Measurements from ENCODE around the gene CAMSAP1. TPM values are rescaled to one million over a fixed set of nuclear protein-coding genes. Genes with fewer than 3 reads are reported as not detected.

CAMSAP1 gene
- total and polyA plus RNA-seq, 10 donors, result 2.4 to 34.3 (median 19.8) TPM

DNA sequence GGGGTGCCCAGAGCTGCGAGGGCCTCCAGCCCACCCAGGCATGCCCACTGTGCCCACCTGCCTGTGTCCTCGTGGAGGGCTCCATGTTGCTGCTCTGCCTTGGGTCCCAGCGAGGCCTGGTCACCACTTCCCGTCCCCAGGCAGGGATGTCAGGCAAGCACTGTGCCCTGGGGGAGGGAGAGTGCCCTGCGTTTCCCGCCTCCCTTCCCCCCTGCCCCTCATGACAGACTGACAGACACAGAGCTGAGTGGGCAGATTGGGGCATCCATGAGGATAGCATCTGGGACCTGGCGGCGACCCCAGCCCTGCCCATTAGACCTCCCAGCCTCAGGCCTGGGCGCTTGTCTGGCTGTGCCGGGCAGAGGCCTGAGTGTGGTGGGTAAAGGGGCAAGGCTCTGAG lies 148.5 kb downstream of the CAMSAP1 start:
- H3K27ac ChIP-seq, result no peak overlapping the region
- no peak for DNase-seq

More for the DNA sequence above, 148.5 kb downstream of the CAMSAP1 start:
- Histone ChIP-seq H3K36me3 (peaks cover 0 to 52% (median 0%) of the 10 kb centered on the region in 6 donors), H3K9me3 (peaks cover 0 to 8% (median 0%) of the 10 kb centered on the region in 8 donors), H3K4me1 (no peaks in the 10 kb centered on the region), H3K4me3 (no peak overlapping the region), H3K27me3 (replicated peaks in 1 of 7) (no peaks in the 10 kb centered on the region)
- TF ChIP-seq, protein P1, sequence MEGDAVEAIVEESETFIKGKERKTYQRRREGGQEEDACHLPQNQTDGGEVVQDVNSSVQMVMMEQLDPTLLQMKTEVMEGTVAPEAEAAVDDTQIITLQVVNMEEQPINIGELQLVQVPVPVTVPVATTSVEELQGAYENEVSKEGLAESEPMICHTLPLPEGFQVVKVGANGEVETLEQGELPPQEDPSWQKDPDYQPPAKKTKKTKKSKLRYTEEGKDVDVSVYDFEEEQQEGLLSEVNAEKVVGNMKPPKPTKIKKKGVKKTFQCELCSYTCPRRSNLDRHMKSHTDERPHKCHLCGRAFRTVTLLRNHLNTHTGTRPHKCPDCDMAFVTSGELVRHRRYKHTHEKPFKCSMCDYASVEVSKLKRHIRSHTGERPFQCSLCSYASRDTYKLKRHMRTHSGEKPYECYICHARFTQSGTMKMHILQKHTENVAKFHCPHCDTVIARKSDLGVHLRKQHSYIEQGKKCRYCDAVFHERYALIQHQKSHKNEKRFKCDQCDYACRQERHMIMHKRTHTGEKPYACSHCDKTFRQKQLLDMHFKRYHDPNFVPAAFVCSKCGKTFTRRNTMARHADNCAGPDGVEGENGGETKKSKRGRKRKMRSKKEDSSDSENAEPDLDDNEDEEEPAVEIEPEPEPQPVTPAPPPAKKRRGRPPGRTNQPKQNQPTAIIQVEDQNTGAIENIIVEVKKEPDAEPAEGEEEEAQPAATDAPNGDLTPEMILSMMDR (IDR thresholded peaks at IDR 0.05 in 8 of 11, conservative IDR thresholded peaks at IDR 0.05 in 3 of 11), result no peak
- no peak for TF ChIP-seq POLR2A (IDR thresholded peaks at IDR 0.05)
- TF ChIP-seq POLR2AphosphoS5 (IDR thresholded peaks at IDR 0.05), result no peak
- intact Hi-C loops (cut with DNase I; ENCODE audit: low total_unique reads), result no loop called here
- 63 to 95% (median 88%) methylated on average over 4 to 10 of the region's 10 CpGs for WGBS, 5 donors

Other genes starting within 250 kb of the CAMSAP1 start
- not detected for gene LCN9, start 244.2 kb downstream of the CAMSAP1 start, total RNA-seq
- not detected for gene LCN9, start 244.2 kb downstream of the CAMSAP1 start, polyA plus RNA-seq
- not detected for gene SOHLH1, start 208.1 kb downstream of the CAMSAP1 start, total RNA-seq
- under 1 TPM in 2 of 3 donors, not detected in 1; 0.07 to 0.10 TPM for gene SOHLH1, start 208.1 kb downstream of the CAMSAP1 start, polyA plus RNA-seq
- gene KCNT1, start 205.4 kb downstream of the CAMSAP1 start, total RNA-seq, result 10 to 100 TPM in 6 of 7 donors, 1 to 10 TPM in 1; 8.3 to 41.5 (median 27.0) TPM
- gene KCNT1, start 205.4 kb downstream of the CAMSAP1 start, polyA plus RNA-seq, result 10 to 100 TPM in 1 of 3 donors, 1 to 10 TPM in 2; 1.0 to 18.4 (median 5.6) TPM
- gene UBAC1, start 53.8 kb upstream of the CAMSAP1 start, total RNA-seq, result 10 to 100 TPM; 32.3 to 45.8 (median 34.0) TPM
- gene UBAC1, start 53.8 kb upstream of the CAMSAP1 start, polyA plus RNA-seq, result 10 to 100 TPM; 28.0 to 45.3 (median 35.0) TPM
- gene NACC2, start 187.7 kb upstream of the CAMSAP1 start, total RNA-seq, result 10 to 100 TPM; 17.0 to 34.9 (median 26.5) TPM
- gene NACC2, start 187.7 kb upstream of the CAMSAP1 start, polyA plus RNA-seq, result 1 to 10 TPM; 2.1 to 7.9 (median 2.4) TPM
- 10 to 100 TPM; 23.3 to 31.3 (median 25.8) TPM for gene TMEM250, start 211.3 kb upstream of the CAMSAP1 start, total RNA-seq
- gene TMEM250, start 211.3 kb upstream of the CAMSAP1 start, polyA plus RNA-seq, result 10 to 100 TPM; 10.7 to 28.9 (median 14.8) TPM